NCI-H2227 (cell line): ENCODE measurements around the gene CYSTM1.

Experiments used
- DNase-seq: peaks from one replicate; lab custom pipeline; 2025; ENCODE audit not compliant: unreplicated experiment; lab: John Stamatoyannopoulos, UW

The CYSTM1 gene

GRCh38 chr5:140205216-140205615 lies 30.2 kb downstream of the CYSTM1 start:
- DNase-seq, result no peak

GRCh38 chr5:140205952-140206351 lies 31.0 kb downstream of the CYSTM1 start:
- peak; percentile 2 for DNase-seq

GRCh38 chr5:140207250-140207964 lies 32.4 kb downstream of the CYSTM1 start:
- DNase-seq, result no peak

GRCh38 chr5:140208065-140208464 lies 33.1 kb downstream of the CYSTM1 start:
- no peak for DNase-seq

GRCh38 chr5:140213370-140213983 lies 38.5 kb downstream of the CYSTM1 start:
- no peak for DNase-seq

- DNase-seq, result no peak
Measured at GRCh38 chr5:140214831-140215230, 39.8 kb downstream of the CYSTM1 start.

- no peak for DNase-seq
Measured at GRCh38 chr5:140215276-140215675, 40.3 kb downstream of the CYSTM1 start.

GRCh38 chr5:140216478-140217074 lies 41.6 kb downstream of the CYSTM1 start:
- no peak for DNase-seq

GRCh38 chr5:140217299-140218026 lies 42.5 kb downstream of the CYSTM1 start:
- no peak for DNase-seq

- DNase-seq, result no peak
Measured at GRCh38 chr5:140219068-140219991, 44.3 kb downstream of the CYSTM1 start.

- DNase-seq, result no peak
Measured at GRCh38 chr5:140220032-140220697, 45.2 kb downstream of the CYSTM1 start.

GRCh38 chr5:140220698-140221064 lies 45.7 kb downstream of the CYSTM1 start:
- DNase-seq, result no peak

- no peak for DNase-seq
Measured at GRCh38 chr5:140221697-140222223, 46.8 kb downstream of the CYSTM1 start.

GRCh38 chr5:140222416-140222815 lies 47.4 kb downstream of the CYSTM1 start:
- no peak for DNase-seq

GRCh38 chr5:140223567-140223966 lies 48.6 kb downstream of the CYSTM1 start:
- DNase-seq, result no peak

- no peak for DNase-seq
Measured at GRCh38 chr5:140224658-140225057, 49.7 kb downstream of the CYSTM1 start.

GRCh38 chr5:140225396-140225795 lies 50.4 kb downstream of the CYSTM1 start:
- DNase-seq, result no peak

- no peak for DNase-seq
Measured at GRCh38 chr5:140227046-140227445, 52.1 kb downstream of the CYSTM1 start.

- DNase-seq, result no peak
Measured at GRCh38 chr5:140228364-140228837, 53.4 kb downstream of the CYSTM1 start.

- DNase-seq, result no peak
Measured at GRCh38 chr5:140230373-140230772, 55.4 kb downstream of the CYSTM1 start.
